DOHH2 (cell line): ENCODE data around the gene MXD4.

Experiments used
- CTCF ChIP-seq: fragments of 200-600 bp; sonication (generic); IDR thresholded peaks from one replicate; pipeline ENCODE4 v1.5.1; 2014; ENCODE audit warnings: antibody characterized with exemption, mild to moderate bottlenecking, low read depth, low read length; ENCODE audit not compliant: poor library complexity, severe bottlenecking
- EZH2phosphoT487 ChIP-seq: fragments of 200-600 bp; sonication (generic); IDR thresholded peaks from 2 replicates; pipeline ENCODE4 v1.6.1; 2017; ENCODE audit warnings: borderline replicate concordance, mild to moderate bottlenecking, antibody characterized with exemption, low read length, moderate library complexity, mixed read lengths

GRCh38 chr4:2236944-2237666, 24.8 kb downstream of the MXD4 start:
- TF ChIP-seq CTCF (no peak), EZH2phosphoT487 (no peak)
